ENCODE results near the gene KIRREL3.

The KIRREL3 gene

GRCh38 chr11:126635511-126635910, 365.1 kb downstream of the KIRREL3 start:
- Histone ChIP-seq H3K36me3 (no peaks in the 10 kb centered on the region), H3K9me3 (no peaks in the 10 kb centered on the region), H3K4me1 (ENCODE audit: control insufficient read depth in 1 of 2, insufficient read depth in 1 of 2, low read depth in 1 of 2, low read length in 1 of 2) (no peaks in the 10 kb centered on the region), H3K27ac (no peak overlapping the region), H3K27me3 (peaks cover 21% of the 10 kb centered on the region), H3K4me3 (ENCODE audit: low read depth in 1 of 2, low read length in 1 of 2) (no peak overlapping the region)
- no peak for TF ChIP-seq CTCF (IDR thresholded peaks at IDR 0.05)

DNA sequence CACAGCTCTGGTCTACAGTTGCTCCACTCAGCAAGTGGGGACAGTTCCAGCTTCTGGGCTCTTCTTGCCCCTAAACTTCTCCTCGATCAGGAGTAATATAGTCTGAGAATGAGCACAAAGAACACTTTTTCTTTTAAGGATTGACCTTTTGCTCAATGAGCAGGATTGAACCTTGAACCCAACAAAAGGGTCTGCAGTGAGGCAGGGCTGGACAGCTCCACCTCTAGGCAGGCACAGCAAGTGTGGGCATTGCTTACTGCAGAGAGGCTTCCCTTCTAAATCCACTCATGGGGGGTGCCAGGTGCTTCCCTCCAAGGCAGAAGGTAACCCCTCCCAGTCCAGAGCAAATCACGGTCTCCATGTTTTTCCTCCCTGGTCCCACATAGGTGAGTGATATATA, 365.6 kb downstream of the KIRREL3 start:
- no peak for TF ChIP-seq CTCF (IDR thresholded peaks at IDR 0.05)
- Histone ChIP-seq H3K4me1 (ENCODE audit: control insufficient read depth in 1 of 2, insufficient read depth in 1 of 2, low read depth in 1 of 2, low read length in 1 of 2) (no peaks in the 10 kb centered on the region), H3K4me3 (ENCODE audit: low read depth in 1 of 2, low read length in 1 of 2) (no peak overlapping the region), H3K9me3 (no peaks in the 10 kb centered on the region), H3K27me3 (peaks cover 21% of the 10 kb centered on the region), H3K36me3 (no peaks in the 10 kb centered on the region), H3K27ac (no peak overlapping the region)

DNA sequence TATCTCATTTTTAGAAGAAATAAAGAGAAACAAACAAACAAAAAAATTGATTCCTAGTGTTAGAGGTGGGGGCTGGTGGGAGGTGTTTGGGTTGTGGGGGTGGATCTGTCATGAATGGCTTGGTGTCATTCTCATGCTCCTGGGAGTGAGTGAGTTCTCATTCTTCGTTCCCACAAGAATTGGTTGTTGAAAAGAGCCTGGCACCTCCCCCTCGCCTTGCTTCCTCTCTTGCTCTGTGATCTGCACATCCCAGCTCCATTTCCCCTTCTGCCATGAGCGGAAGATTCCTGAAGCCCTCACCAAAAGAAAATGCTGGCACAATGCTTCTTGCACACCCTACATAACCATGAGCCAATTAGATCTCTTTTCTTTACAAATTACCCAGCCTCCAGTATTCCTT, 367.2 kb downstream of the KIRREL3 start:
- no peaks in the 10 kb centered on the region for H3K9me3 ChIP-seq
- H3K4me3 ChIP-seq (ENCODE audit: low read depth in 1 of 2, low read length in 1 of 2), result no peak overlapping the region
- H3K27ac ChIP-seq, result no peak overlapping the region
- TF ChIP-seq CTCF (IDR thresholded peaks at IDR 0.05), result no peak
- H3K27me3 ChIP-seq, result peaks cover 13% of the 10 kb centered on the region
- no peaks in the 10 kb centered on the region for H3K36me3 ChIP-seq
- no peaks in the 10 kb centered on the region for H3K4me1 ChIP-seq (ENCODE audit: control insufficient read depth in 1 of 2, insufficient read depth in 1 of 2, low read depth in 1 of 2, low read length in 1 of 2)

DNA sequence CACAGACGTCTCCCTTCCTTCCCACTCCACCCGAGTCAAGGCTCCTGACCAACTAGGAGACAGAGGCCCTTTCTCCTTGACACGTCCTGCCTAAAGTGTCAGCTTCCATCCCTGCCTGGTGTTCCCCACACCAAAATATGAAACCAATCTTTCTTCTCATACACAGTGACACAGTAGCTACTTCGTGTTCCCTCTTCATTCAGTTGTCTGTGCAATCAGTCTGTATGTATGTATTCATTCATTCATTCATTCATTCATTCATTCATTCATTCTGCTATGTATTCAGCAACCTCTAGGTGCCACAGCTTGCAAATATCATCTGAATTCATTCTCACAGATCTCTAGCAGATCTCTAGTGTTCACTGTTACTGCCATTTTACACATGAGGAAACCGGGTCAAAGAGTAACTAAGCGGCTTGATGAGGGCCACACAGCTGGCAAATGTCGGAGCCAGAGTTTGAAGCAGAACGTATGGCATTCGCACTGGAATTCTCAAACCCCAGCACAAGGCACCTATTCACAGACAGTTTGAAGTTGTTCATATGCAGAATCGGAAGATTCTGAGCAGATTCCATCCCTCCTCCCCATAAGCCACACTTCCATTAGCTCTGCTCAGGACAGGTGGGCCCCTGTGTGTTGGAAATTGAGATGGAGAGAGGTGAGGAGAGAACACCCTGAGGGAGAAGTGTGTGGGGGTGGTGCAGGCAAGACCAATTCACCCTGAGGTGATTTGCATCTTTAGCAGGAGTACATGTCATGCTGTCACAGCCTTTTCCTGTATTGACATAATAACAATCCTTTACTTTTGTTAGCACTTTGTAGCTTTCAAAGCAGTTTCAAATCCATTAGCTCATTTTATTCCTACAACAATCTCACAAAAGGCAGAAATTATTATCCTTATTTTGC, 369.4 kb downstream of the KIRREL3 start:
- Histone ChIP-seq H3K27ac (no peak overlapping the region), H3K27me3 (no peaks in the 10 kb centered on the region), H3K36me3 (no peaks in the 10 kb centered on the region), H3K4me1 (ENCODE audit: control insufficient read depth in 1 of 2, insufficient read depth in 1 of 2, low read depth in 1 of 2, low read length in 1 of 2) (no peaks in the 10 kb centered on the region), H3K4me3 (ENCODE audit: low read depth in 1 of 2, low read length in 1 of 2) (no peak overlapping the region), H3K9me3 (no peaks in the 10 kb centered on the region)
- TF ChIP-seq CTCF (IDR thresholded peaks at IDR 0.05), result no peak

DNA sequence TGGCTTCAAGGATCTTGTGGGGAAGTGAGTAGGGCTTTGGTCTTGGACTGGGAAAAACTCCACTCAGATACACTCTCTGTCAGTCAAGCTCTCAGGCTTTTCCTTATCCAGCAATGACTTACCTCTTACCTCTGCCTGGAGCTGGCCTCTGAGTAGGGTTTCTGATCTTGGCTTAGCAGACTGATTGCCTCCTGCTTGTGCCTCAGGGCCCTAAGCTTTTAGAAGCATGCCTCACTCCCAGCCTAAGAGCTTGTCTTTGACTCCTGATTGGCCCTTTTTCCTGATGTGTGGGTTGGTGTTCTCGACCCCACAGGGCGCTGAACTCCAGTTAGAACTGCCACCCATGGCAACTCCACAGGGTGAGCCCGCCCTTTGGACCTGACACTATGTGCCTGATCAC, 370.1 kb downstream of the KIRREL3 start:
- H3K27me3 ChIP-seq, result no peaks in the 10 kb centered on the region
- no peaks in the 10 kb centered on the region for H3K36me3 ChIP-seq
- no peaks in the 10 kb centered on the region for H3K4me1 ChIP-seq (ENCODE audit: control insufficient read depth in 1 of 2, insufficient read depth in 1 of 2, low read depth in 1 of 2, low read length in 1 of 2)
- TF ChIP-seq CTCF (IDR thresholded peaks at IDR 0.05), result no peak
- no peaks in the 10 kb centered on the region for H3K9me3 ChIP-seq
- no peak overlapping the region for H3K27ac ChIP-seq
- no peak overlapping the region for H3K4me3 ChIP-seq (ENCODE audit: low read depth in 1 of 2, low read length in 1 of 2)

All from neutrophil (primary cell).